GM19463 (cell line): ENCODE data around the gene SPATC1L.

Experiments used
- ATAC-seq: cut with Tn5 transposase; IDR thresholded peaks from one replicate; pipeline ENCODE4 v1.9.1; 2021; ENCODE audit warnings: mild to moderate bottlenecking, moderate library complexity; ENCODE audit not compliant: unreplicated experiment

The SPATC1L gene

DNA sequence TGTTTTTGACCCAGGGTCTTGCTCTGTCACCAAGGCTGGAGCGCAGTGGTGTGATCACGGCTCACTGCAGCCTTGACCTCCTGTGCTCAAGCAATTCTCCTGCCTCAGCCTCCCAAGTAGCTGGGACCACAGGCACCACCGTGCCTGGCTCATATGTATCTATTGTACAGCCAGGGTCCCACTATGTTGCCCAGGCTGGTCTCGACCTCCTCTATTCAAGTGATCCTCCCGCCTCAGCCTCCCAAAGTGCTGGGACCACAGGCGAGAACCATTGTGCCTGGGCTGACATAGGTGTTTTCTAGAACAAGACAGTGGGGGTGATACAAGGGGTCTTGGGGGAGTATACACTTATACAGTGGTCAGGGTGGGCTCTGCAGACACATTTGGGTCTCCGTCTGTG, 46.4 kb downstream of the SPATC1L start:
- no peak for ATAC-seq

GRCh38 chr21:46136739-46137349, 47.4 kb downstream of the SPATC1L start:
- ATAC-seq: no peak

DNA sequence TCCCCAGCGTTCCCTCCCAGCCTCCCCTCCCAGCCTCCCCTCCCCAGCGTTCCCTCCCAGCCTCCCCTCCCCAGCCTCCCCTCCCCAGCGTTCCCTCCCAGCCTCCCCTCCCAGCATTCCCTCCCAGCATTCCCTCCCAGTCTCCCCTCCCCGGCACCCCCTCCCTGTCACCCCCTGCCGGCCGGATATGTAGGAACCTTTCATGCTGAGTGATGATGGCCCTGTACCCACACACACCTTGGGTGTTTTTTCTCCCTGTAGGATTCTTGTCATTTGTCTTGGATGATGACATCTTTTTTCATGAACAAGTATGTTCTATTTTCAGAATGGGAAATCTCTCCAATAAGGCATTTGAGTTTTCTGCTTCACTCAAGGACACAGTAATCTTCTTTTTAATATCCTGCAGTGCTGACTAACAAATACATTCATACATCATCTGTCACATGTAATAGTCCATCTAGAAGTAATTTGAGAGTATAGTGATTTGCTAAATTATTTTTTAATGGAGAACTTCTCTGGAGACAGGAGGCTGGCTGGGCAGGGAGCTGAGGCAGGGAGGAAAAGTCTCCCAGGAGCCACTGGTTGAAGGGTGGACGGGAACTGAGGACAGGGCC, 48.4 kb downstream of the SPATC1L start:
- no peak for ATAC-seq

DNA sequence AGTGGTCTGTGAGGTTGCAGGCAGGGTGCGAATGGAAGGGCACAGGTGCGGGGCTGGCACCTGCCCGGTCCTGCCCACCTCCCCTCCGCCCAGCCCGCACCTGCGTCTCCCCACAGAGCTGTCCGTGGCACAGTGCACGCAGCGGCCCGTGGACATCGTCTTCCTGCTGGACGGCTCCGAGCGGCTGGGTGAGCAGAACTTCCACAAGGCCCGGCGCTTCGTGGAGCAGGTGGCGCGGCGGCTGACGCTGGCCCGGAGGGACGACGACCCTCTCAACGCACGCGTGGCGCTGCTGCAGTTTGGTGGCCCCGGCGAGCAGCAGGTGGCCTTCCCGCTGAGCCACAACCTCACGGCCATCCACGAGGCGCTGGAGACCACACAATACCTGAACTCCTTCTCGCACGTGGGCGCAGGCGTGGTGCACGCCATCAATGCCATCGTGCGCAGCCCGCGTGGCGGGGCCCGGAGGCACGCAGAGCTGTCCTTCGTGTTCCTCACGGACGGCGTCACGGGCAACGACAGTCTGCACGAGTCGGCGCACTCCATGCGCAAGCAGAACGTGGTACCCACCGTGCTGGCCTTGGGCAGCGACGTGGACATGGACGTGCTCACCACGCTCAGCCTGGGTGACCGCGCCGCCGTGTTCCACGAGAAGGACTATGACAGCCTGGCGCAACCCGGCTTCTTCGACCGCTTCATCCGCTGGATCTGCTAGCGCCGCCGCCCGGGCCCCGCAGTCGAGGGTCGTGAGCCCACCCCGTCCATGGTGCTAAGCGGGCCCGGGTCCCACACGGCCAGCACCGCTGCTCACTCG, 52.2 kb downstream of the SPATC1L start:
- no peak for ATAC-seq

- no peak for ATAC-seq
These were observed 52.7 kb downstream of the SPATC1L start for GRCh38 chr21:46131588-46131837.

DNA sequence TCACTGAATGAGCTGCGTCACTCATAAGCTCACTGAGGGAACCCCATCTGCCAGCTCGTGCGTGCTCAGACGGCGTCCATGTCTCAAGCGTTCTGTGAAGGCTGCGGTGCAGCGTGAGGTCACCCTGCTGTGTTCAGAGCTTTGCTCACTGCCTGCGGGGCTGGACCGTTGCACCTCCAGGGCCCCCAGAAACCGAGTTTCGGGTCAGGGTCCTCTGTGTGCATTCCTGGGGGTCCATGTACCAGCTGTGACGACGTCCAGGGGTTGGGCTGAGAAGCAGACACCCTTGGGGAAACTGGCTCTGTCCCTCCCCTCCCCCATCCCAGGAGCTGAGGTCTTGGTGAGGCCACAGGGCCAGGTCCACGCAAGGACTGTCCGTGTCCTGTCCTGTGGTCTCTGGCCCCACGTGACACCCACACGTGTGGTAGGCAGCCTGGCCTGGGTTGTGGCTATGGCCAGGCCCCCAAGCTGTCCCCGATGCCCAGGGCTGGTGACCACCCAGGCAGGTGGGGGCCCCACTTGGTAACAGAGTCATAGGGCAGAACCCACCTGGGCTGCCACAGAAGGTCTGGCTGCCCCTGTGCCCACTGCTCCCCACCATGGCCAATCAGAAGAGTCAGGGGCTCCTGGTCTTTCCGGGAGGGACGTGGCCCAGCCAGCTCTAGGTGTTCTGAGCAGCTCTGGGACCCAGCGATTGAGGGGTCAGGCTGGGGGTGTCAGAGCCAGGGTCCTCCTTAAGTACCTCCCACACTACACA, 53.2 kb downstream of the SPATC1L start:
- ATAC-seq: no peak

- no peak for ATAC-seq
These were observed 54.2 kb downstream of the SPATC1L start for GRCh38 chr21:46129846-46130651.

DNA sequence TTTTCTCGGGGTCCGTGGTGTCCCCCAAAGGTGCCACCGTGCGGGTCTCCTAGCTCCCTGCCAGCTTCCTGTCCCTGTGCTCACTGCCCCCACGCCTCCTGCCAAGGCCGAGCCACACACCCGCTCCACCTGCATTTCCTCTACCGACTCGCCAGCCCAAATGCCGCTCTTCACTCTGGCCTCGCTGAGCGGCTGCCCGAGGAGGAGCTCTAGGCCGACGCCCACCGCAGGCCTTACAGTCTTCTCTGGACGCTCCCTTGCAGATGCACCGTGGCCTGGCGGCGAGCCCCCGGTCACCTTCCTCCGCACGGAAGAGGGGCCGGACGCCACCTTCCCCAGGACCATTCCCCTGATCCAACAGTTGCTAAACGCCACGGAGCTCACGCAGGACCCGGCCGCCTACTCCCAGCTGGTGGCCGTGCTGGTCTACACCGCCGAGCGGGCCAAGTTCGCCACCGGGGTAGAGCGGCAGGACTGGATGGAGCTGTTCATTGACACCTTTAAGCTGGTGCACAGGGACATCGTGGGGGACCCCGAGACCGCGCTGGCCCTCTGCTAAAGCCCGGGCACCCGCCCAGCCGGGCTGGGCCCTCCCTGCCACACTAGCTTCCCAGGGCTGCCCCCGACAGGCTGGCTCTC, 55.2 kb downstream of the SPATC1L start:
- ATAC-seq: no peak

DNA sequence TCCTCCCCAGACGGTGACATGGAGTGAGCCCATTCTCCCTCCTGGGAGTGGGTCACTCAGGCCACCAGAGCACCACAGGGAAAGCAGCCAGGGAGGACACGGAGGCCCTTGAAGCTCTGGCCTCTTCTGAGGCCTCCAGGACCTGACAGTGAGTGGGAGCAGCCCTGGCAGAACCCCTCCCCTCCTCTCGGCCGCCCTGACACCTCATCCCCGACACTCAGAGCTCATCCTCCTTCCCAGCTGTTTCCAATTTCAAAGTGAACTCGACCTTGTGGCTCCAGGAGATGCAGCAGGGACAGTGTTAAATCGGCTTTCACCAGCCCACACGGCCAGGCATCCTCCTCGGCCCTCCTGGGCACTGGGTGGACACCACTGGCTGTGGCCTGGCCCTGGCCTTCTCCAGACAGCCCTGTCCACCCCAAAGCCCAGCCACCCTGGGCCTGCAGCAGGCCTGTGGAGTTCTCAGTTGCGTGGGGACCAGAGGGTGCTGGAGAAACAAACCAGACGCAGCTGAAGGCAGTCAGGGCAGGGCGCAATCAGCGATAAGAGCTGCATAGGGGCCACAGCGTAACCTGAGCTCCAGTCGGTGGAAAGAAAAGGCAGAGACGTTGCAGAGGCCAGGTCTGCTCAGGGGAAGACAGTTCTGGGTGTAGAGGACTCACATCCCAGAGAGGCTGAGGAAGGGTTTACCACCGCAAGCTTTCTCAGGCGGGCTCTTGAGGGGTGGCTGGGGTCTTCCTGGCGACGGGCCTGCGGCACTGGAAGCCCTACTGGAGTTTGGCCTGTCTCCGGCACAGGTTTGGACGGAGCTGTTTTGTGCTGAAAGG, 55.9 kb downstream of the SPATC1L start:
- ATAC-seq: no peak

DNA sequence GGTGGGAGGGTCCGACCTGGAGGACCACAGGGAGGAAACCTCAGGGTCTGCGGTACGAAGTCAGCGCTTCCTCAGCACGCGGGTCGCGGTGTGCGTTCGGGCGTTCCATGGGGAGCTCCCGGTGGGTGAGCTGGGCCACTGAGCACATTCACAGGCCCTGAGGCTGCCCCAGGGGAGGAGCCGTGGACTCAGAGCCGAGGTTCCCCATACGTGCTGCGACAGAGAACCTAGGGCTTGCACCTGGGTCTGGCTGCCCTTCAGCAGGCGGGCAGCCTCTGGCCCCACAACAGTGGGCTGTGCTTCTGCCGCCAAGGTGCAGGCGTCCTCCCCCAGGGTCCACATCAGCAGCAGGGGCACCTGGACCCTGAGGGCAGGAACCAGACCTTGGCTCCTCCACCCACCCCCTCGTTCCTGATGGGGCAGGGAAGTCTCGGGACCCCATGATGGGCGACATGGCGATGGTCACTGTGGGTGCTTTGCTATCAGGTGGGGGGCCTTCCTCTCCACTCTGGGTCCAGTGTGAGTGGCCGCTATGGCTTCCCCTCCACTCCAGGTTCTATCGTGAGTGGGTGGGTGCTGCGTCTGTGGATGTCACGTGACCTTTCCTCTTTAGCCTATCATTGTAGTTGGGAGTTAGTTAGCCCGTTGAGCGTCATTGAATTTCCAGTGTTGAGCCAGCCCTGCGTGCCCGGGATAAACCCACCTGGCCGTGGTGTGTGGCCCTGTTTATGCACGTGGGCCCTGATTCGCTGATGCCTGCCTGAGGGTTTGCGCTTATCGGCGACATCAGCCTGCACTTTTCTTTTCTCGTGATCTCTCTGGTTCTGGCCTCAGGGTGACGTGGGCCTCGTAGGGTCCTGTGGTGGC, 56.8 kb downstream of the SPATC1L start:
- ATAC-seq: no peak

DNA sequence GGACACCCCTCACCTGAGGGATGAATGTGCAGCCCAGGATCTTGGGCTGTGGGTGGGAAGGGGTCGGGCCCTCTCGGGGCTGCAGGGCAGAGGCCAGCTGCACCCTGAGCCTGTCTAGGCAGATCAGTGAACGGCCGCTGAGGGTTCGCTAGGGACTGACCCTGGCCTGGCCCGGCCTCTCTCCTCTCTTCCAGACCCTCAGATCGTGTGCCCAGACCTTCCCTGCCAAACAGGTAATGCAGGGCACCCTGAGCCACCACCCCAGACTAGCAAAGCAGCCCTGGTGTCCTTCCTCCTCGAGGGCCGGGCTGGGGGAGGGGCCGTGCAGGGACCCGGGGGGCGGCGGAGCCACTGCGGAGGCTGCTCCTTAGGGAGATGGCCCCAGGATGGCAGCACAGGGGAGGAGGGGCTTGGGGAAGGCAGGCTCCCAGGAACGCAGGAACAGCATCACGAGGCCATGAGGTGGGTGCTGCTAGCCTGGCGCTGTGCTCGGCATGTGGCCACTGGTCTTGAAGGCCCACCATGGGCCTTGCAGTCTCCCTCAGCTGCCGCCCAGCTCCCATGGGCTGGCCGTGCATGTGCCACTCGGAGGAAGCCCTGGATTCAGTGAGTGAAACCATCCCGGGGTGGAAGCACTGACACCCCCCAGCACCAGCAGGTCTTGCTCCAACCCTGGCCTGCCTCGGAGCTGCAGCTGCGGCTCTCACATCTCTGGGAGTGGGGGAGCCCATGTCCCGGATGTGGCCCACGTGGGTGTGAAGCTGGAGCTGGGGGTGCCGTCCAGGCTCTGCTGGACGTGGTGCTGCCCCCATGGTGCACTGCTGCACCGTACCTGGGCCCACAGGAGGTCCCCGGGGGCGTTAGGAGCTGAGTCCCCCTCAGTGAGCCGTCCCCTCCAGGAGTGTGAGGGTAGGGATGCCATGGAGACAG, 57.7 kb downstream of the SPATC1L start:
- ATAC-seq: no peak

DNA sequence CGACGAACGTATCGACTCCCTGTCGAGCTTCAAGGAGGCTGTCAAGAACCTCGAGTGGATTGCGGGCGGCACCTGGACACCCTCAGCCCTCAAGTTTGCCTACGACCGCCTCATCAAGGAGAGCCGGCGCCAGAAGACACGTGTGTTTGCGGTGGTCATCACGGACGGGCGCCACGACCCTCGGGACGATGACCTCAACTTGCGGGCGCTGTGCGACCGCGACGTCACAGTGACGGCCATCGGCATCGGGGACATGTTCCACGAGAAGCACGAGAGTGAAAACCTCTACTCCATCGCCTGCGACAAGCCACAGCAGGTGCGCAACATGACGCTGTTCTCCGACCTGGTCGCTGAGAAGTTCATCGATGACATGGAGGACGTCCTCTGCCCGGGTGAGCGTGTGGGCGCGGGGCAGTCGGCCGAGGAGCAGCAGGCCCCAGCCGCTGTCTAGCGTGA, 58.4 kb downstream of the SPATC1L start:
- no peak for ATAC-seq

DNA sequence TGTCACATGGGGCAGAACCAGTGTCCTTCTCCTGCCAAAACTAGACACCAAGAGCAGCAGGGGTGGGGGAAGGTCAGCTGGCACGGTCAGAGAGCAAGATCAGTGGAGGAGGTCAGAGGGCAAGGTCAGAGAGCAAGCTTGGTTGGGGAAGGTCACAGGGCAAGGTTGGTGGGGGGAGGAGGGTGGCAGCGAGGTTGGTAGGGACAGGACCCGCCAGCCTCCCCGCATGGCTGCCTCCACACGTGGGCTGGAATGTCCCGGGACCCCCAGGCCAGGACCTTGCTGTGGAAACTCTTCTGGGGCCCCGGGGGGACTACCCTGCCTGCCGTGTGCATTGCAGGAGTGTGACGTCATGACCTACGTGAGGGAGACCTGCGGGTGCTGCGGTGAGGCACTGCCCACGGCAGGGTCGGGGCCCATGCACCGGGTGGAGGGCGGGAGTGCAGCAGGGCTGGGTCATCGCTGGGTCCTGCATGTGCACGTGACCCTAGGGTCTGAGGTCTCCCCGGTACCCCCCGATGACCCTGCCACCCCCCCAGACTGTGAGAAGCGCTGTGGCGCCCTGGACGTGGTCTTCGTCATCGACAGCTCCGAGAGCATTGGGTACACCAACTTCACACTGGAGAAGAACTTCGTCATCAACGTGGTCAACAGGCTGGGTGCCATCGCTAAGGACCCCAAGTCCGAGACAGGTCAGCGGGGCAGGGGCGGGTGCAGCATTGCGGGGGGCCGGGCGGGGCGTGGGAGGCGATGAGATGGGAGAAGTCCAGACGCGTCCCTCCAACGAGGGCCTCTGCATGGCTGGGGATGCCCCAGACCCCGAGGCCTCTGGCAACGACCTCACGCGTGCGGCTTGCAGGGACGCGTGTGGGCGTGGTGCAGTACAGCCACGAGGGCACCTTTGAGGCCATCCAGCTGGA, 59.1 kb downstream of the SPATC1L start:
- no peak for ATAC-seq

DNA sequence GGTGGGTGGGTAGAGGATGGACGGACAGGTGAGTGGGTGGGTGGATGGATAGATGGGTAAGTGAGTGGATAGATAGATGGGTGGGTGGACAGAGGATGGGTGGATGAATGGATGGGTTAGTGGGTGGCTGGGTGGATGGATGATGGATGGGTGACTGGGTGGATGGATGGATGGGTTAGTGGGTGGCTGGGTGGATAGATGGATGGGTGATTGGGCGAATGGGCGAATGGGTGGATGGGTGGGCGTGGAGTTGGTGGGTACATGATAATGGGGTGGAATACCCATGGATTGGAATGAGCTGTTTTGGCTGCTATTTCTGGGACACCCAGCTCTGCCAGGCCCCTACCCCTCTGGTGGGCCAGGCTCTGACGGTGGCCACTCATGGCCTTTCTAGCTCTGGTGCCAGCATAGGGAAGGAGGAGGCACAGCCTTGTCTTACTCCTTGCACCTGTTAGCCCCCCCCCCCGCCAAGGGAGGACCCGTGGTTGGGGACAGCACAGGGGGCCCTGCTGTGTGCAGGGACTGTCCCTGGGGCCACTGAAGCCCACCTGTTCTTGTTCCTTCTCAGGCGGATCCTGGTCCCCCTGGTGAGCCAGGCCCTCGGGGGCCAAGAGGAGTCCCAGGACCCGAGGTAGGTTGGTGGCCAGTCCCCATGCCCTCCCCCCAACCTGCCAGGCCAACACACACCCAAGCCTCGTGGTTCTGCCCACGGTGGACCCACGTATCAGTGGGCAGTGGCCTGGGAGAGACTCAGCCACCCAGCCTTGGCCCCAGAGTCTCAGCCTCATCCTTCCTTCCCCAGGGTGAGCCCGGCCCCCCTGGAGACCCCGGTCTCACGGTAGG, 60.0 kb downstream of the SPATC1L start:
- ATAC-seq: no peak
